Vagina (tissue), 2 donors: ENCODE results near the gene CCDC9. TPM values are rescaled to one million over a fixed set of nuclear protein-coding genes. Genes with fewer than 3 reads are reported as not detected.
"Not testable (repeated sequence)": the region's sequence is repeated elsewhere in the genome, so short reads cannot be mapped to it uniquely, and the experiment has no call there.

Experiments used
- DNase-seq, 2 donors: peaks; one replicate each; pipeline ENCODE4 v3.0.0-alpha.2; 2017; ENCODE audit errors: extremely low spot score in 2 of 2
- H3K27ac ChIP-seq: fragments of 200-600 bp; sonication (generic); one replicate; pipeline ENCODE4 v1.5.1; 2019
- H3K27me3 ChIP-seq: fragments of 200-600 bp; sonication (generic); one replicate; pipeline ENCODE4 v1.5.1; 2019
- H3K36me3 ChIP-seq, 2 donors: fragments of 200-600 bp; sonication (generic); one replicate each; pipeline ENCODE4 v1.5.1; 2017 to 2019
- H3K4me1 ChIP-seq: fragments of 200-600 bp; sonication (generic); one replicate; pipeline ENCODE4 v1.5.1; 2019
- H3K4me3 ChIP-seq, 2 donors: fragments of 200-600 bp; sonication (generic); 1 replicate in 1 of 2; 2 replicates in 1 of 2; pipeline ENCODE4 v1.5.1; 2016 to 2019
- H3K9me3 ChIP-seq: fragments of 200-600 bp; sonication (generic); one replicate; pipeline ENCODE4 v1.5.1; 2019
- POLR2A ChIP-seq, 2 donors: fragments of 450-650 bp; IDR thresholded peaks; one replicate each; pipeline ENCODE4 v1.6.1; 2017; ENCODE audit warnings: antibody characterized with exemption in 2 of 2, mild to moderate bottlenecking in 2 of 2, moderate library complexity in 2 of 2
- POLR2AphosphoS5 ChIP-seq, 2 donors: sonication (generic); formaldehyde crosslinking; IDR thresholded peaks; one replicate each; pipeline ENCODE4 v1.9.0; 2017; ENCODE audit warnings: antibody characterized with exemption in 2 of 2, mild to moderate bottlenecking in 2 of 2, low read depth in 1 of 2; ENCODE audit not compliant: insufficient read depth in 1 of 2
- intact Hi-C: fragments of 100-400 bp; cut with DNase I; formaldehyde crosslinking; loops from one replicate; pipeline ENCODE4 v1.15.1; 2023
- total RNA-seq: library from RNA; depleted of rRNA; stranded (reverse); fragments of >200 nt; gene quantifications from one replicate; pipeline ENCODE4 v1.2.3, GENCODE V29; 2016
- TF ChIP-seq, protein P1 (sequence below), 3 experiments: fragments of 450-650 bp in 2 of 3; fragments of 200-600 bp in 1 of 3; sonication (generic) in 1 of 3; IDR thresholded peaks; one replicate each; pipeline ENCODE4 v1.5.1; 2017 to 2019; ENCODE audit warnings: antibody characterized with exemption in 3 of 3, mild to moderate bottlenecking in 2 of 3, moderate library complexity in 2 of 3

The CCDC9 gene
- total RNA-seq, 1 donor from 2014 or later: 19.2 TPM

DNA sequence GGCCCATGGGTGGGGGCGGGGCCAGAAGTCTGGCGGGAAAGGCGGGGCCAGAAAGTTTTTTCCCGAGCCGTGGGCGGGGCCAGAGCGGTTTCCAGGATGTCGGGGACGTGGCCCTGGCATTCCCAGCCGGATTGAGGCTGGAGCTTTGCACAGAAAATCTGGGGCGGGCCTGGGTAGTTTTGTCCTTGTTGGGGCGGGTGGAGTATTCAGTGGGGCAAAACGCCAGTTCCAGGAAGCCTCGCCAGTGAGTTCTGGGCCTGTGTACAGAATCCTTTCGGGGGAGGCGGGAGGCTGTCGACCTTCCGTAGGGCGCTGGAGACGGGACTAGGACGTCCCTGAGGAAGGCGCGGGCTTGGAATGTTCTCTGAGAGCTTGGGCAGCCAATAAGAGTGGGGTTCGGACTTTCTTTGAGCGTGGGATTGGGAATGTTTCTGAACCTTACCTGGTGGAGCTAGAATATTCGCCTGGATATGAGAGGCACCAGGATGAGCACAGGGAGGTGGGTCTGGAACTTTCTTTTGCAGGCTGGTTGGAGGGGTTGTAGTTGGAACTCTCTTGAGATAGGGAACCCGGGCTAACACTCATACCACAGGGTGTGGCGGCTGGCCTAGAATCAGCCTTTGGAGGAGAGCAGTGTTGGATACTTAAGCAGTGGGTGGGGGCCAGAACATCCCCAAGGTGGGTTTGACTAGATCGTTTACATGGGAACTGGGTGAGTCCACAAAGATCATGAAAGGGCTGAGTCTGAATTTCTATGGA lies 1.3 kb downstream of the CCDC9 start:
- Histone ChIP-seq H3K4me3 (peak overlapping the region; percentile 59 to 69), H3K9me3 (no peaks in the 10 kb centered on the region), H3K36me3 (peaks cover 0 to 34% of the 10 kb centered on the region in 2 donors), H3K4me1 (peaks cover 25% of the 10 kb centered on the region), H3K27me3 (no peaks in the 10 kb centered on the region), H3K27ac (peak overlapping the region; percentile 93)
- intact Hi-C loops: no loop called here
- TF ChIP-seq, protein P1, sequence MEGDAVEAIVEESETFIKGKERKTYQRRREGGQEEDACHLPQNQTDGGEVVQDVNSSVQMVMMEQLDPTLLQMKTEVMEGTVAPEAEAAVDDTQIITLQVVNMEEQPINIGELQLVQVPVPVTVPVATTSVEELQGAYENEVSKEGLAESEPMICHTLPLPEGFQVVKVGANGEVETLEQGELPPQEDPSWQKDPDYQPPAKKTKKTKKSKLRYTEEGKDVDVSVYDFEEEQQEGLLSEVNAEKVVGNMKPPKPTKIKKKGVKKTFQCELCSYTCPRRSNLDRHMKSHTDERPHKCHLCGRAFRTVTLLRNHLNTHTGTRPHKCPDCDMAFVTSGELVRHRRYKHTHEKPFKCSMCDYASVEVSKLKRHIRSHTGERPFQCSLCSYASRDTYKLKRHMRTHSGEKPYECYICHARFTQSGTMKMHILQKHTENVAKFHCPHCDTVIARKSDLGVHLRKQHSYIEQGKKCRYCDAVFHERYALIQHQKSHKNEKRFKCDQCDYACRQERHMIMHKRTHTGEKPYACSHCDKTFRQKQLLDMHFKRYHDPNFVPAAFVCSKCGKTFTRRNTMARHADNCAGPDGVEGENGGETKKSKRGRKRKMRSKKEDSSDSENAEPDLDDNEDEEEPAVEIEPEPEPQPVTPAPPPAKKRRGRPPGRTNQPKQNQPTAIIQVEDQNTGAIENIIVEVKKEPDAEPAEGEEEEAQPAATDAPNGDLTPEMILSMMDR (IDR thresholded peaks at IDR 0.05): no peak
- TF ChIP-seq POLR2A (IDR thresholded peaks at IDR 0.05): peak in 1 of 2 donors; percentile 61
- peak; percentile 84 for TF ChIP-seq POLR2AphosphoS5 (IDR thresholded peaks at IDR 0.05; ENCODE audit: insufficient read depth in 1 of 2, low read depth in 1 of 2)
- peak in 1 of 2 donors; percentile 99 for DNase-seq

DNA sequence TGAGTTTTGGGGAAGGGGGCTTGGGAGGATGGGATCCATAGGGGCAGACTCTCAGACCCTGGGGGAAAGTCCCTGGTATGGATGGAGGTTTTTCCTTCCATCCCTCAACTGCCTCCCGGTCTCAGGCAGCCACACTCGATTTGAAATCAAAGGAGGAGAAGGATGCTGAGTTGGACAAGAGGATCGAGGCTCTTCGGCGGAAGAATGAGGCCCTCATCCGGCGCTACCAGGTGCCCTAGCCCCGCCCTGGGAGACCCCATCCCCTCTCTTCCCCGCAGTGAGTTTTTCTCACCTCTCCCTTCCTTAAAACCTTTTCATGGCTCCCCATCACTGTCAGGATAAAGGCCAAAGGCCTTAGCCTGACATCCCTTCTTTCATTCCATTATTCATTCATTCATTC lies 2.1 kb downstream of the CCDC9 start:
- Histone ChIP-seq H3K27me3 (no peaks in the 10 kb centered on the region), H3K27ac (peak overlapping the region; percentile 93), H3K4me1 (peaks cover 25% of the 10 kb centered on the region), H3K9me3 (no peaks in the 10 kb centered on the region), H3K36me3 (peaks cover 0 to 35% of the 10 kb centered on the region in 2 donors), H3K4me3 (peak overlapping the region; percentile 59 to 69)
- DNase-seq: no peak
- intact Hi-C loops: no loop called here
- TF ChIP-seq, protein P1 (IDR thresholded peaks at IDR 0.05): no peak
- TF ChIP-seq POLR2A (IDR thresholded peaks at IDR 0.05) (no peak), POLR2AphosphoS5 (IDR thresholded peaks at IDR 0.05; ENCODE audit: insufficient read depth in 1 of 2, low read depth in 1 of 2) (no peak)

GRCh38 chr19:47258895-47259555 lies 2.7 kb downstream of the CCDC9 start:
- intact Hi-C loops: no loop called here
- H3K4me1 ChIP-seq: peaks cover 25% of the 10 kb centered on the region
- no peak for DNase-seq
- no peaks in the 10 kb centered on the region for H3K27me3 ChIP-seq
- no peaks in the 10 kb centered on the region for H3K9me3 ChIP-seq
- H3K27ac ChIP-seq: peak overlapping the region; percentile 27
- TF ChIP-seq, protein P1 (IDR thresholded peaks at IDR 0.05): no peak
- TF ChIP-seq POLR2AphosphoS5 (IDR thresholded peaks at IDR 0.05; ENCODE audit: insufficient read depth in 1 of 2, low read depth in 1 of 2): no peak
- TF ChIP-seq POLR2A (IDR thresholded peaks at IDR 0.05): no peak
- H3K4me3 ChIP-seq: no peak overlapping the region
- H3K36me3 ChIP-seq: peaks cover 0 to 38% of the 10 kb centered on the region in 2 donors

GRCh38 chr19:47260476-47260875 lies 4.2 kb downstream of the CCDC9 start:
- no peak overlapping the region for H3K4me3 ChIP-seq
- H3K4me1 ChIP-seq: peaks cover 25% of the 10 kb centered on the region
- intact Hi-C loops: no loop called here
- H3K9me3 ChIP-seq: no peaks in the 10 kb centered on the region
- DNase-seq: no peak
- H3K27me3 ChIP-seq: no peaks in the 10 kb centered on the region
- H3K27ac ChIP-seq: no peak overlapping the region
- H3K36me3 ChIP-seq: peaks cover 0 to 53% of the 10 kb centered on the region in 2 donors
- TF ChIP-seq POLR2A (IDR thresholded peaks at IDR 0.05) (no peak), POLR2AphosphoS5 (IDR thresholded peaks at IDR 0.05; ENCODE audit: insufficient read depth in 1 of 2, low read depth in 1 of 2) (no peak)
- TF ChIP-seq, protein P1 (IDR thresholded peaks at IDR 0.05): no peak

- H3K27ac ChIP-seq, H3K27me3 ChIP-seq, intact Hi-C loops, H3K9me3 ChIP-seq, DNase-seq, H3K4me3 ChIP-seq: not testable (repeated sequence)
- Histone ChIP-seq H3K36me3 (peaks cover 0 to 66% of the 10 kb centered on the region in 2 donors), H3K4me1 (peaks cover 20% of the 10 kb centered on the region)
Measured at GRCh38 chr19:47261946-47262793, 5.8 kb downstream of the CCDC9 start.
